Activated T-cell treated with anti-CD3 and anti-CD28 coated beads, Interleukin-2, amount 50 U/mL, for 72 hours (primary cell): ENCODE measurements around the gene ANGPT4. TPM values are rescaled to one million over a fixed set of nuclear protein-coding genes. Genes with fewer than 3 reads are reported as not detected.
A peak's percentile ranks its signal among the peaks of the same experiment; 100 is the strongest.

Experiments
- ATAC-seq, 2 donors: fragments of 150-1000 bp; cut with Tn5 transposase; replicated peaks in 1 of 2; 2 replicates each; pipeline ENCODE4 v1.10.0; 2021; ENCODE audit warnings: moderate library complexity in 2 of 2, mild to moderate bottlenecking in 1 of 2
- DNase-seq, 2 donors: peaks; one replicate each; pipeline ENCODE4 v3.0.0; 2021 to 2022; ENCODE audit warnings: mixed read lengths in 1 of 2
- H3K27ac Mint-ChIP-seq: one replicate; pipeline ENCODE4 v1.8.0; 2022; ENCODE audit warnings: mild to moderate bottlenecking, moderate library complexity, mixed read lengths
- H3K27me3 Mint-ChIP-seq: one replicate; pipeline ENCODE4 v1.8.0; 2022; ENCODE audit warnings: low read depth, mixed read lengths
- H3K36me3 Mint-ChIP-seq, 2 donors: one replicate each; pipeline ENCODE4 v1.8.0; 2022; ENCODE audit warnings: mixed read lengths in 2 of 2, mild to moderate bottlenecking in 1 of 2; ENCODE audit not compliant: insufficient read depth in 2 of 2
- H3K4me1 Mint-ChIP-seq: one replicate; pipeline ENCODE4 v1.8.0; 2022; ENCODE audit warnings: low read depth, mixed read lengths
- H3K4me3 Mint-ChIP-seq, 2 donors: one replicate each; pipeline ENCODE4 v1.8.0; 2022; ENCODE audit warnings: mild to moderate bottlenecking in 2 of 2, mixed read lengths in 2 of 2, moderate library complexity in 2 of 2
- H3K9me3 Mint-ChIP-seq, 2 donors: one replicate each; pipeline ENCODE4 v1.8.0; 2022; ENCODE audit warnings: mixed read lengths in 2 of 2
- total RNA-seq, 2 donors: library from RNA; stranded (reverse); gene quantifications; one replicate each; pipeline ENCODE4 v1.2.3, GENCODE V29; 2022

ANGPT4 gene
- total RNA-seq, 2 donors from 2014 or later = not detected

DNA sequence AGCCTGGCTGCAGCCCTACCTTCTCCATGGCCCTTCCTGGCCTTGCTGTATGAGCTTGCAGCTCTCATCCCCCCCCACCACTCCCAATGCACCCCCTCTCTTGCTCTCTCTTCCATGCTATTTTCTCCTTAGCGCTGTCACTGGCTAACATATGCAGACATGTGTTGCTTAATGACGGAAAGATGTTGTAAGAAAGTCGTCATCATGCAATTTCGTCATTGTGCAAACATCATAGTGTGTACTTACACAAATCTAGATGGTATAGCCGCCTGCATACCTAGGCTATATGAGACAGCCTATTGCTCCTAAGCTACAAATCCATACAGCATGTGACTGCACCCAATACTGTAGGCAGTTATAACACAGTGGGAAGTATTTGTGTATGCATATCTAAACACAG, 27.0 kb downstream of the ANGPT4 start:
- Mint-ChIP-seq H3K27ac (no peak overlapping the region), H3K4me3 (no peak overlapping the region)

DNA sequence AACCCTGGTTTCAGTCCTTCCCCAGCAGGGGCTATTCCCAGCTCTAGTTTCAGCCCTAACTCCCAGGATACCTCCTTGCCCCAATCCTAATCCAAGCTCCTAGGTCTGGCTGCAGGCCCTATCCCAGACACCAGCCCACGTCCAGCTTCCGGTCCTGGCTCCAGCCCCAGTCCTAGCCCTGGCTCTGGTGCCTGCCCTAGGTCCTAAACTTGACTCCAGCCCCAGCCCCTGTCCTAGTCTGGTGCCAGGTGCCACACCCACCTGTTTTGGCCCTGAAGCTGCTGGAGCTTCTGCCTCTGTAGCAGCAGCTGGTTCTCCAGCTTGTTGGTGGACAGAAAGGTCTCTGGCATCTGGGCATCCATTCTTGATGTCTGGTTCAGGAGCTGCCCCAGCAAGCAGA, 28.1 kb downstream of the ANGPT4 start:
- H3K36me3 Mint-ChIP-seq = peaks cover 0 to 1% of the 10 kb centered on the region in 2 donors
- no peak overlapping the region for H3K27ac Mint-ChIP-seq
- DNase-seq (no peak), ATAC-seq (no peak)
- H3K4me1 Mint-ChIP-seq = peaks cover 12% of the 10 kb centered on the region
- H3K9me3 Mint-ChIP-seq = no peaks in the 10 kb centered on the region
- peaks cover 48% of the 10 kb centered on the region for H3K27me3 Mint-ChIP-seq
- H3K4me3 Mint-ChIP-seq = no peak overlapping the region

More for the DNA sequence above, 27.0 kb downstream of the ANGPT4 start:
- H3K27me3 Mint-ChIP-seq = peaks cover 48% of the 10 kb centered on the region
- DNase-seq (no peak), ATAC-seq (no peak)
- H3K4me1 Mint-ChIP-seq = peaks cover 7% of the 10 kb centered on the region
- H3K36me3 Mint-ChIP-seq = no peaks in the 10 kb centered on the region
- H3K9me3 Mint-ChIP-seq = no peaks in the 10 kb centered on the region

DNA sequence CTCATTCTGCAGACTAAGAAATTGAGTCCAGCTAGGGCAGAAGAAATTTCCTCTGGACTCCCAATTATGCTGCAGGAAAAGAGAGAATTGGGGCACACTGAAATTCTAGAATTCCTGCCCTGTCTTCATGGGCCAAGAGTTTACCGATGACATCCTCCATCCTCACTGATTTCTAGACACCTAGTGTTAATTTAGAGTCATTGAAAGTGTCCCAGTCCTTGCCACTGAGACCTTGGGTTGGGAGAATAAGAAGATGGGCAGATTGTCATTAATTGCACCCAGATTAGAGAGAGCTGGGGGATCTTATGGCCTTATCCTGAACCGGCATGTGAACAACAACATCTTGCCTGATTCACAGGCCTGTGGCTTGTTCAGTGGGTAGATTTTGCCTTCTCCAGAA, 29.0 kb downstream of the ANGPT4 start:
- Mint-ChIP-seq H3K27me3 (peaks cover 45% of the 10 kb centered on the region), H3K4me3 (no peak overlapping the region), H3K36me3 (peaks cover 0 to 3% of the 10 kb centered on the region in 2 donors), H3K9me3 (no peaks in the 10 kb centered on the region), H3K4me1 (peaks cover 19% of the 10 kb centered on the region), H3K27ac (no peak overlapping the region)
- no peak for DNase-seq
- ATAC-seq = no peak

GRCh38 chr20:884983-885952, 30.9 kb downstream of the ANGPT4 start:
- Mint-ChIP-seq H3K27ac (no peak overlapping the region), H3K4me1 (peaks cover 33% of the 10 kb centered on the region), H3K36me3 (peaks cover 2 to 3% of the 10 kb centered on the region in 2 donors), H3K27me3 (peaks cover 31% of the 10 kb centered on the region), H3K4me3 (no peak overlapping the region), H3K9me3 (no peaks in the 10 kb centered on the region)
- peak in 1 of 2 donors; percentile 21 for ATAC-seq
- DNase-seq = peak in 1 of 2 donors; percentile 9

DNA sequence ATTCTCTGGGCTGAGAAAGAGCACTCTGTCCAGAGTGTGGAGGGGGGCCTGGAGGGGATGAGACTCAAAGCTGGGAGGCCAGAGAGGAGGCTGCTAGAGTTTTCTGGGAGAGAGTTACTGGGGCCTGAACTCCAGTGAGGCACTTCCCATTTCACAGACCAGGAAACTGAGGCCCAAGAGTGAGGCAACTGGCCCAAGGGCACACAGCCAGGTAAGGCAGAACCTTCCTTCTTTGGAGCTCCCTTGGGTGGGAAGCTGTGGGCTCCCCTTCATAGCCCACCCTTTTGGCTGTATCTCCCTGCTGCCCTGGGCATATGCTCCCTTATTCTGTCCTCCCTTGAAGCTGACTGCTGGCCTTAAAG, 34.4 kb downstream of the ANGPT4 start:
- peaks cover 33% of the 10 kb centered on the region for H3K4me1 Mint-ChIP-seq
- H3K27ac Mint-ChIP-seq = peak overlapping the region; percentile 71
- peaks cover 2 to 3% of the 10 kb centered on the region in 2 donors for H3K36me3 Mint-ChIP-seq
- no peaks in the 10 kb centered on the region for H3K9me3 Mint-ChIP-seq
- ATAC-seq (peak in 1 of 2 donors; percentile 2), DNase-seq (no peak)
- peak overlapping the region; percentile 60 to 82 for H3K4me3 Mint-ChIP-seq
- H3K27me3 Mint-ChIP-seq = peaks cover 37% of the 10 kb centered on the region

DNA sequence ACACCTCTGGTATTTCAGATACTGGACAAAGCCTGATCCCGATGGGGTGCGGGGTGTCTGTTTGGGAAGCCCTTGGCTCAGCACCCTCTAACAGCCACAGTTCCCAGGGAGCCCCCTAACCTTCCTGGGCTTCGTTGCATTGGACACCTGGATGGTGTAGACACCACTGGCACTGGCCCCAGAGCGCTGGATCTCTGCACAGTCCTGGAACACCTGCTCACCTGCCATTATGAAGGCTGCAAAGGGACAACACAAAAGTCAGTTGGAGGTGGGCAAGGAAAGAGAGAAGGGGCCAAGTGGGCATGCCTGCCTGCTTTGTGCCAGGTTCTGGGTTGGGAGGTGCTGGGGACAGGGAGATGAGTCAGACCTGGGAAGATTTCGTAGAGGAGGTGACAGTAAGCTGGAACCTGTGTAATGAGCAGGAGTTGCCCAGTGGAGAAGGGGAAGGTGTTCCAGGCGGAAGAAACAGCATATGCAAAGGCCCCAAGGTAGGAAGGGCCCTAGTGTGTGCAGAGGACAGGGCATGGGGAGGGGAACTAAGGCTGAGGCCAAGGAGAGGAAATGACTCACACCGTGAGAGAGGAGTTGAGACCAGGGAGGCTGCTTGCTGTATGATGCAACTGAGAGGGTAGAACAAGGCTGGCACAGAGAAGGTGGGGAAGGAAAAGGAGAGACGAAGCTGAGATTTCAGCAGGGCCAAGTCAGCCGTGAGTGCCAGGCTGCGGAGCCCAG, 34.9 kb downstream of the ANGPT4 start:
- peaks cover 36% of the 10 kb centered on the region for H3K27me3 Mint-ChIP-seq
- H3K36me3 Mint-ChIP-seq = peaks cover 2 to 3% of the 10 kb centered on the region in 2 donors
- peak overlapping the region; percentile 60 to 82 for H3K4me3 Mint-ChIP-seq
- peak; percentile 56 to 60 for DNase-seq
- H3K9me3 Mint-ChIP-seq = no peaks in the 10 kb centered on the region
- H3K27ac Mint-ChIP-seq = peak overlapping the region; percentile 35
- peak; percentile 98 to 100 for ATAC-seq
- peaks cover 33% of the 10 kb centered on the region for H3K4me1 Mint-ChIP-seq

DNA sequence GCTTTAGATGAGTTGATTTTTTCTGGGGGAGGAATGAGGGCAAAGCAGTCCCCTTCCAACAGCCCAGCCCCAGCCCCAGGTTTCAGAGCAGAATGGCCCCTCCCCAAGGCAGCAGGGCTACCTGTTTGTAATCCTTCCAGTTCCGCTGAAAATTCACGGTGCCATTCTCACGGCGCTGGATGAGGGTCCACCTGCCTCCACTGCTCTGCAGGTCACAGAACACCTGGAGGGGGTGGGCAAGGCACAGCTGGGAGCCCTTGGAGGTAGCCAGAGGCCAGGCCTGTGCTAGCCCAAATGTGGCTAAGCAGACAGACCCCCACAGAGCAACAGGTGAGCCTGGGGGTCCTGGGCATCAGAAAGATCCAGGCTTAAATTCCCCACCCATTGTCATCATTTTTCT, 36.5 kb downstream of the ANGPT4 start:
- DNase-seq (no peak), ATAC-seq (no peak)
- H3K27ac Mint-ChIP-seq = no peak overlapping the region
- H3K36me3 Mint-ChIP-seq = peaks cover 2 to 3% of the 10 kb centered on the region in 2 donors
- no peak overlapping the region for H3K4me3 Mint-ChIP-seq
- no peaks in the 10 kb centered on the region for H3K9me3 Mint-ChIP-seq
- peaks cover 26% of the 10 kb centered on the region for H3K4me1 Mint-ChIP-seq
- H3K27me3 Mint-ChIP-seq = peaks cover 20% of the 10 kb centered on the region

DNA sequence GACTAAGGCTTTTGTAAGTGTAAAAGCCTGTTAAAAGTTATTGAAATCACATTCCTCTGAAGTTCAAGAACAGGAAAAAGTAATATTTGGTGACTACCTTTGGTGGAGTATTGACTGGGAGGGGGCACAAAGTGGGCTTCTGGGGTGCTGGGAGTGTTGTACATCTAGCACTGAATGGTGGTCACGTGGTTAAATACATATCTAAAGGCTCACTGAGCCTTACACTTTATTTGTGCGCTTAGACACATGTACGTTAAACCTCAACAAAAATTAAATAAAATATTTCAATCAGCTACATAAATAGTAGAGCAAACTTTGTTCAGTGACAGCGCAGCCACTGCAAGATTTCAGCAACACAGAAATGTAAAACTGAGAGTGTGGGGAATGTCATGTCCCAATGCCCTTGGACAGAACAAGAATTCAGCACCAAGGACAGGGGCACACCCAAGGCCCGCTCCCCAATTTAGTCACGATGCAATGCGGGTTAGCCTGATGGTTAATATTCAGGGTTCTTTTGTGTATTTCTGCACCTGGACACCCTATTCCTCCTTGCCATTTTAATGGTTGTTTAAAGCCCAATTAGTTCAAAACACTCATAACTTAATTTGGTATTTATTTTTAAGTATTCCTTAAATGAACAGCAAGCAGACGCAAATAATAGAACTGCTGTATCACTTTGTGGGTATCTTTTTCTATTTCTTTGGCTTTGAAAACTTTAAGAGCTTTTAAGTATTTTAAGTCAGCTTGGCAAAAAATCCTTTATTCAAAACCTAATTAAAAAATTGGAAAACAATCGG, 37.4 kb downstream of the ANGPT4 start:
- H3K27me3 Mint-ChIP-seq = peaks cover 13% of the 10 kb centered on the region
- DNase-seq (peak; percentile 23 to 31), ATAC-seq (no peak)
- no peak overlapping the region for H3K4me3 Mint-ChIP-seq
- peaks cover 26% of the 10 kb centered on the region for H3K4me1 Mint-ChIP-seq
- H3K36me3 Mint-ChIP-seq = peaks cover 2 to 3% of the 10 kb centered on the region in 2 donors
- no peak overlapping the region for H3K27ac Mint-ChIP-seq
- H3K9me3 Mint-ChIP-seq = no peaks in the 10 kb centered on the region

- Mint-ChIP-seq H3K27me3 (peaks cover 8% of the 10 kb centered on the region), H3K27ac (no peak overlapping the region), H3K9me3 (no peaks in the 10 kb centered on the region), H3K36me3 (peaks cover 0 to 2% of the 10 kb centered on the region in 2 donors), H3K4me3 (no peak overlapping the region), H3K4me1 (peaks cover 19% of the 10 kb centered on the region)
- ATAC-seq (no peak), DNase-seq (no peak)
These were observed 38.3 kb downstream of the ANGPT4 start for GRCh38 chr20:877814-878213.

GRCh38 chr20:875115-875514, 41.0 kb downstream of the ANGPT4 start:
- Mint-ChIP-seq H3K36me3 (no peaks in the 10 kb centered on the region), H3K27ac (no peak overlapping the region)

GRCh38 chr20:873875-874607, 42.1 kb downstream of the ANGPT4 start:
- Mint-ChIP-seq H3K27me3 (peaks cover 7% of the 10 kb centered on the region), H3K4me1 (no peaks in the 10 kb centered on the region), H3K36me3 (no peaks in the 10 kb centered on the region), H3K9me3 (no peaks in the 10 kb centered on the region), H3K27ac (no peak overlapping the region), H3K4me3 (no peak overlapping the region)
- ATAC-seq (peak; percentile 35 to 52), DNase-seq (no peak)

More at GRCh38 chr20:875115-875514, 41.0 kb downstream of the ANGPT4 start:
- Mint-ChIP-seq H3K4me3 (no peak overlapping the region), H3K4me1 (no peaks in the 10 kb centered on the region), H3K27me3 (peaks cover 7% of the 10 kb centered on the region), H3K9me3 (no peaks in the 10 kb centered on the region)
- ATAC-seq (no peak), DNase-seq (no peak)

GRCh38 chr20:872855-873520, 43.1 kb downstream of the ANGPT4 start:
- DNase-seq = no peak
- Mint-ChIP-seq H3K27me3 (peaks cover 7% of the 10 kb centered on the region), H3K27ac (no peak overlapping the region), H3K4me3 (no peak overlapping the region), H3K4me1 (no peaks in the 10 kb centered on the region), H3K9me3 (no peaks in the 10 kb centered on the region), H3K36me3 (no peaks in the 10 kb centered on the region)
- ATAC-seq = no peak
